GM18873 (cell line): Measurements from ENCODE around the gene EIF3A.
"Not testable (repeated sequence)": the region's sequence is repeated elsewhere in the genome, so short reads cannot be mapped to it uniquely, and the experiment has no call there.

Source experiments
- ATAC-seq: cut with Tn5 transposase; IDR thresholded peaks from one replicate; pipeline ENCODE4 v1.9.1; 2021; ENCODE audit warnings: mild to moderate bottlenecking, moderate library complexity, moderate number of reproducible peaks; ENCODE audit not compliant: unreplicated experiment, low FRiP score

Gene EIF3A

GRCh38 chr10:119080521-119081259 lies at the start of gene EIF3A:
Gene EIF3A (minus strand): TSS chr10:119080817. CDS start chr10:119080676, 141 bp downstream.
- ATAC-seq, result peak; percentile 70

- ATAC-seq, result no peak
Measured at GRCh38 chr10:119129721-119130120, 49.1 kb upstream of the EIF3A start.

GRCh38 chr10:119125942-119126341 lies 45.3 kb upstream of the EIF3A start:
- no peak for ATAC-seq

GRCh38 chr10:119120875-119121274 lies 40.3 kb upstream of the EIF3A start:
- no peak for ATAC-seq

- peak; percentile 84 for ATAC-seq
Measured at GRCh38 chr10:119120413-119120867, 39.8 kb upstream of the EIF3A start.

GRCh38 chr10:119119400-119119799 lies 38.8 kb upstream of the EIF3A start:
- no peak for ATAC-seq

GRCh38 chr10:119118231-119118630 lies 37.6 kb upstream of the EIF3A start:
- ATAC-seq, result no peak

- ATAC-seq, result no peak
Measured at GRCh38 chr10:119116326-119116951, 35.8 kb upstream of the EIF3A start.

- ATAC-seq, result no peak
Measured at GRCh38 chr10:119115926-119116325, 35.3 kb upstream of the EIF3A start.

GRCh38 chr10:119113751-119114732 lies 33.4 kb upstream of the EIF3A start:
- no peak for ATAC-seq

GRCh38 chr10:119112056-119112455 lies 31.4 kb upstream of the EIF3A start:
- ATAC-seq, result no peak

- not testable (repeated sequence) for ATAC-seq
Measured at GRCh38 chr10:119107771-119108170, 27.2 kb upstream of the EIF3A start.

- ATAC-seq, result not testable (repeated sequence)
Measured at GRCh38 chr10:119107106-119107505, 26.5 kb upstream of the EIF3A start.

- not testable (repeated sequence) for ATAC-seq
Measured at GRCh38 chr10:119105899-119106298, 25.3 kb upstream of the EIF3A start.

GRCh38 chr10:119105155-119105554 lies 24.5 kb upstream of the EIF3A start:
- ATAC-seq, result no peak

GRCh38 chr10:119104654-119105015 lies 24.0 kb upstream of the EIF3A start:
- peak; percentile 14 for ATAC-seq

GRCh38 chr10:119103903-119104653 lies 23.5 kb upstream of the EIF3A start, which contains the start of gene DENND10:
Gene DENND10 (plus strand): TSS chr10:119104113. CDS start chr10:119104143, 30 bp downstream.
- ATAC-seq, result peak; percentile 71

GRCh38 chr10:119103241-119103902 lies 22.8 kb upstream of the EIF3A start:
- no peak for ATAC-seq

GRCh38 chr10:119101366-119102098 lies 20.9 kb upstream of the EIF3A start:
- ATAC-seq, result no peak
